Prostate gland (tissue), 2 donors: ENCODE measurements around the gene NT5M. TPM values are rescaled to one million over a fixed set of nuclear protein-coding genes. Genes with fewer than 3 reads are reported as not detected.
"Not testable (repeated sequence)": the region's sequence is repeated elsewhere in the genome, so short reads cannot be mapped to it uniquely, and the experiment has no call there.

Source experiments
- DNase-seq: peaks from one replicate; pipeline ENCODE4 v3.0.0-alpha.2; 2019; ENCODE audit warnings: low spot score
- H3K27ac ChIP-seq, 2 donors: fragments of 200-600 bp; sonication (generic); 2 replicates each; pipeline ENCODE4 v1.5.1; 2017 to 2019
- H3K27me3 ChIP-seq: fragments of 200-600 bp; sonication (generic); replicated peaks from 2 replicates; pipeline ENCODE4 v1.5.1; 2019; ENCODE audit not compliant: insufficient read depth
- H3K36me3 ChIP-seq, 2 donors: fragments of 200-600 bp; sonication (generic); 1 replicate in 1 of 2; 2 replicates in 1 of 2; pipeline versions ENCODE4 v1.5.1 to v1.8.1; 2017 to 2019
- H3K4me1 ChIP-seq: fragments of 200-600 bp; sonication (generic); replicated peaks from 2 replicates; pipeline ENCODE4 v1.5.1; 2019
- H3K4me3 ChIP-seq, 2 donors: fragments of 200-600 bp; sonication (generic); 2 replicates each; pipeline ENCODE4 v1.5.1; 2017 to 2019
- H3K9me3 ChIP-seq: fragments of 200-600 bp; sonication (generic); 2 replicates; pipeline ENCODE4 v1.5.1; 2017
- CTCF ChIP-seq, 4 experiments: fragments of 200-600 bp in 2 of 4; fragments of 450-650 bp in 2 of 4; sonication (generic) in 2 of 4; IDR thresholded peaks; 1 replicate in 3 of 4; 2 replicates in 1 of 4; pipeline ENCODE4 v1.5.1; 2016 to 2019; ENCODE audit warnings: antibody characterized with exemption in 4 of 4, mild to moderate bottlenecking in 2 of 4, moderate library complexity in 2 of 4
- POLR2A ChIP-seq: fragments of 450-650 bp; IDR thresholded peaks from one replicate; pipeline ENCODE4 v1.6.1; 2016; ENCODE audit warnings: antibody characterized with exemption, mild to moderate bottlenecking
- POLR2AphosphoS5 ChIP-seq: sonication (generic); formaldehyde crosslinking; IDR thresholded peaks from one replicate; pipeline ENCODE4 v1.6.1; 2017; ENCODE audit warnings: antibody characterized with exemption
- WGBS: methylation state at CpG from one replicate; pipeline ENCODE4 v1.1.5; 2018; 5-methylcytosine and 5-hydroxymethylcytosine counted together
- intact Hi-C: fragments of 100-400 bp; cut with DNase I; formaldehyde crosslinking; loops from one replicate; pipeline ENCODE4 v1.14.2; 2022
- total RNA-seq, 2 donors: library from RNA; depleted of rRNA; stranded (reverse); fragments of >200 nt; gene quantifications; one replicate each; pipeline ENCODE4 v1.1.0, GENCODE V29; 2016

NT5M gene
- total RNA-seq, 2 donors from 2014 or later = 7.6 to 35.2 TPM

GRCh38 chr17:17295141-17295540 lies 8.0 kb upstream of the NT5M start:
- Histone ChIP-seq H3K27me3 (no peaks in the 10 kb centered on the region), H3K36me3 (no peaks in the 10 kb centered on the region), H3K27ac (no peak overlapping the region), H3K4me3 (no peak overlapping the region), H3K4me1 (no peaks in the 10 kb centered on the region), H3K9me3 (no peaks in the 10 kb centered on the region)
- DNase-seq = no peak
- 94% methylated on average over 4 of the region's 4 CpGs for WGBS
- TF ChIP-seq POLR2AphosphoS5 (no peak), POLR2A (no peak), CTCF (IDR thresholded peaks at IDR 0.05) (no peak)
- intact Hi-C loops = no loop called here

- WGBS = 95% methylated on average over 3 of the region's 3 CpGs
Observed at GRCh38 chr17:17297217-17297616, 6.0 kb upstream of the NT5M start.

GRCh38 chr17:17298108-17298507 lies 5.1 kb upstream of the NT5M start:
- intact Hi-C loops = no loop called here
- no peak for TF ChIP-seq POLR2A
- 71% methylated on average over 3 of the region's 3 CpGs for WGBS

More at GRCh38 chr17:17297217-17297616, 6.0 kb upstream of the NT5M start:
- TF ChIP-seq POLR2A (no peak), CTCF (IDR thresholded peaks at IDR 0.05) (no peak), POLR2AphosphoS5 (no peak)
- Histone ChIP-seq H3K27me3 (no peaks in the 10 kb centered on the region), H3K4me3 (no peak overlapping the region), H3K4me1 (no peaks in the 10 kb centered on the region), H3K36me3 (no peaks in the 10 kb centered on the region), H3K27ac (no peak overlapping the region), H3K9me3 (no peaks in the 10 kb centered on the region)
- intact Hi-C loops = no loop called here
- DNase-seq = no peak

GRCh38 chr17:17300624-17301568 lies 2.3 kb upstream of the NT5M start:
- intact Hi-C loops = loop anchor here (5.0 kb wide), 1 partner anchor 159 kb away; no protein-coding TSS in a partner anchor
- Histone ChIP-seq H3K36me3 (no peaks in the 10 kb centered on the region), H3K27me3 (no peaks in the 10 kb centered on the region), H3K9me3 (no peaks in the 10 kb centered on the region), H3K27ac (peak overlapping the region in 1 of 2 donors; percentile 6), H3K4me3 (peak overlapping the region; percentile 11 to 16), H3K4me1 (no peaks in the 10 kb centered on the region)
- WGBS = 16% methylated on average over 34 of the region's 35 CpGs
- TF ChIP-seq POLR2A (no peak), POLR2AphosphoS5 (no peak), CTCF (IDR thresholded peaks at IDR 0.05) (no peak)
- no peak for DNase-seq

More at GRCh38 chr17:17298108-17298507, 5.1 kb upstream of the NT5M start:
- no peak for DNase-seq
- Histone ChIP-seq H3K9me3 (no peaks in the 10 kb centered on the region), H3K4me1 (no peaks in the 10 kb centered on the region), H3K27ac (no peak overlapping the region), H3K27me3 (no peaks in the 10 kb centered on the region), H3K4me3 (no peak overlapping the region), H3K36me3 (no peaks in the 10 kb centered on the region)

- DNase-seq, H3K27ac ChIP-seq, H3K36me3 ChIP-seq, H3K4me3 ChIP-seq, H3K4me1 ChIP-seq, H3K27me3 ChIP-seq, H3K9me3 ChIP-seq: not testable (repeated sequence)
- WGBS = 95% methylated on average over 11 of the region's 11 CpGs
- intact Hi-C loops = loop anchor here (5.0 kb wide), 1 partner anchor 159 kb away; no protein-coding TSS in a partner anchor
Observed at GRCh38 chr17:17301659-17302058, 1.5 kb upstream of the NT5M start.
